Breast epithelium (tissue), 4 donors: ENCODE data around the gene GAS7. TPM values are rescaled to one million over a fixed set of nuclear protein-coding genes. Genes with fewer than 3 reads are reported as not detected.
"Not testable (repeated sequence)": the region's sequence is repeated elsewhere in the genome, so short reads cannot be mapped to it uniquely, and the experiment has no call there.

Experiments used
- DNase-seq, 2 donors: peaks; one replicate each; pipeline ENCODE4 v3.0.0-alpha.2; 2019; ENCODE audit warnings: low spot score in 2 of 2
- H3K27ac ChIP-seq, 2 donors: fragments of 200-600 bp; sonication (generic) in 1 of 2; one replicate each; pipeline ENCODE4 v1.5.1; 2016 to 2019; ENCODE audit warnings: mild to moderate bottlenecking in 1 of 2
- H3K27me3 ChIP-seq, 2 donors: fragments of 200-600 bp; sonication (generic) in 1 of 2; one replicate each; pipeline versions ENCODE4 v1.5.1 to v1.6.0; 2017 to 2019; ENCODE audit warnings: control low read depth in 1 of 2, mild to moderate bottlenecking in 1 of 2
- H3K36me3 ChIP-seq: fragments of 200-600 bp; one replicate; pipeline ENCODE4 v1.5.1; 2019
- H3K4me1 ChIP-seq, 2 donors: fragments of 200-600 bp; sonication (generic); one replicate each; pipeline ENCODE4 v1.5.1; 2016 to 2019; ENCODE audit warnings: control low read depth in 1 of 2
- H3K4me3 ChIP-seq, 3 donors: fragments of 200-600 bp; sonication (generic); 1 replicate in 2 of 3; 2 replicates in 1 of 3; pipeline ENCODE4 v1.5.1; 2016 to 2019; ENCODE audit warnings: mild to moderate bottlenecking in 3 of 3, moderate library complexity in 2 of 3
- H3K9me3 ChIP-seq, 2 donors: fragments of 200-600 bp; sonication (generic) in 1 of 2; one replicate each; pipeline ENCODE4 v1.5.1; 2016 to 2019; ENCODE audit warnings: control low read depth in 1 of 2
- POLR2A ChIP-seq: fragments of 450-650 bp; IDR thresholded peaks from one replicate; pipeline ENCODE4 v1.6.1; 2016; ENCODE audit warnings: antibody characterized with exemption, mild to moderate bottlenecking, moderate library complexity
- POLR2AphosphoS5 ChIP-seq, 3 donors: sonication (generic); formaldehyde crosslinking; IDR thresholded peaks; one replicate each; pipeline ENCODE4 v1.6.1; 2017; ENCODE audit warnings: antibody characterized with exemption in 3 of 3
- intact Hi-C: fragments of 100-400 bp; cut with DNase I; formaldehyde crosslinking; loops from one replicate; pipeline ENCODE4 v1.15.1; 2023; ENCODE audit warnings: low total_unique reads
- total RNA-seq, 3 donors: library from RNA; depleted of rRNA; stranded (reverse); fragments of >200 nt; gene quantifications; one replicate each; pipeline ENCODE4 v1.1.0, GENCODE V29; 2016
- TF ChIP-seq, protein P1 (sequence below), 3 donors: fragments of 450-650 bp; IDR thresholded peaks; one replicate each; pipeline ENCODE4 v1.5.1; 2016 to 2017; ENCODE audit warnings: antibody characterized with exemption in 3 of 3, mild to moderate bottlenecking in 3 of 3, moderate library complexity in 3 of 3

Gene GAS7
- total RNA-seq, 3 donors from 2014 or later: 21.8 to 62.2 (median 33.4) TPM

DNA sequence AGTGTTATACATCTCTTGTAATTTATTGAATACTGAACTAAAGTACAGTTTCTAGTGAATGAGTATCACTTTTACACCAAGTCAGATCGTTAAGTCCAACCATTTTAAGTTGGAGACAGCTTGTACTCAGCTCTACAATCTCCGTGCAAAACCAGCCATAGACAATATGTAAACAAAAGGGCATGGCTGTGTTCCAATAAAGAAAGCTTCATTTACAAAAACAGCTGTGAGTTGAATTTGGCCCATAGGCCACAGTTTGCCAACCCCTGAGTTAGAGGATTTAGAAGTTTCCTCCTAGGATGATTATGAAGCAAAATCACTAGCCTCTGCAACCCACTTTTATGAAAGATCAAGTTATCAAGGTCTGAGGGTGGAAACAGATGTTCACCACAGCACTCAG, 187.7 kb downstream of the GAS7 start:
- Histone ChIP-seq H3K36me3 (no peaks in the 10 kb centered on the region), H3K27me3 (no peaks in the 10 kb centered on the region), H3K27ac (no peak overlapping the region), H3K9me3 (no peaks in the 10 kb centered on the region), H3K4me3 (no peak overlapping the region), H3K4me1 (no peaks in the 10 kb centered on the region)
- intact Hi-C loops: no loop called here
- no peak for DNase-seq
- TF ChIP-seq, protein P1, sequence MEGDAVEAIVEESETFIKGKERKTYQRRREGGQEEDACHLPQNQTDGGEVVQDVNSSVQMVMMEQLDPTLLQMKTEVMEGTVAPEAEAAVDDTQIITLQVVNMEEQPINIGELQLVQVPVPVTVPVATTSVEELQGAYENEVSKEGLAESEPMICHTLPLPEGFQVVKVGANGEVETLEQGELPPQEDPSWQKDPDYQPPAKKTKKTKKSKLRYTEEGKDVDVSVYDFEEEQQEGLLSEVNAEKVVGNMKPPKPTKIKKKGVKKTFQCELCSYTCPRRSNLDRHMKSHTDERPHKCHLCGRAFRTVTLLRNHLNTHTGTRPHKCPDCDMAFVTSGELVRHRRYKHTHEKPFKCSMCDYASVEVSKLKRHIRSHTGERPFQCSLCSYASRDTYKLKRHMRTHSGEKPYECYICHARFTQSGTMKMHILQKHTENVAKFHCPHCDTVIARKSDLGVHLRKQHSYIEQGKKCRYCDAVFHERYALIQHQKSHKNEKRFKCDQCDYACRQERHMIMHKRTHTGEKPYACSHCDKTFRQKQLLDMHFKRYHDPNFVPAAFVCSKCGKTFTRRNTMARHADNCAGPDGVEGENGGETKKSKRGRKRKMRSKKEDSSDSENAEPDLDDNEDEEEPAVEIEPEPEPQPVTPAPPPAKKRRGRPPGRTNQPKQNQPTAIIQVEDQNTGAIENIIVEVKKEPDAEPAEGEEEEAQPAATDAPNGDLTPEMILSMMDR (IDR thresholded peaks at IDR 0.05): no peak
- TF ChIP-seq POLR2A: no peak
- TF ChIP-seq POLR2AphosphoS5 (IDR thresholded peaks at IDR 0.05): no peak

DNA sequence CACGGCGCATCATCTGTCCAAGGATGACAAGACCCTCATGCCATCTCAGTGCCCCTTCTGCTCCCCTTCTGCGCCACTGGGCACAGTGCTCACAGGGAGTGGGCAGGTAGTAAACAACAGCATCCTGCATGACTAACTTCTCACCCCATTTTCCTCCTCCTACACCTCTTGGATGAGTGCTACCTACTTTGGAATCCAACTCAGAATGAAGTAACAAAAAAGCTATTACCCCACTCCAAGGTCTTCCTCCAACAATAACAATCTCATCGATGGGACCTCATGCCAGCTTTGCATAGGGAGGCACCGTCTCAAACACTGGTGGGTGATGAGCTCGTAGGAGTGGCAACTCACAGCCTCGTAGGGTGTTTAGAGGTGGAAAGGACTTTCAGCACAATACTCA, 194.7 kb downstream of the GAS7 start:
- no peaks in the 10 kb centered on the region for H3K36me3 ChIP-seq
- intact Hi-C loops: no loop called here
- peak overlapping the region in 1 of 2 donors; percentile 54 for H3K27ac ChIP-seq
- H3K9me3 ChIP-seq: no peaks in the 10 kb centered on the region
- no peaks in the 10 kb centered on the region for H3K4me1 ChIP-seq
- H3K27me3 ChIP-seq: no peaks in the 10 kb centered on the region
- no peak for TF ChIP-seq POLR2AphosphoS5 (IDR thresholded peaks at IDR 0.05)
- TF ChIP-seq, protein P1 (IDR thresholded peaks at IDR 0.05): no peak
- no peak for TF ChIP-seq POLR2A
- no peak for DNase-seq
- H3K4me3 ChIP-seq: no peak overlapping the region

DNA sequence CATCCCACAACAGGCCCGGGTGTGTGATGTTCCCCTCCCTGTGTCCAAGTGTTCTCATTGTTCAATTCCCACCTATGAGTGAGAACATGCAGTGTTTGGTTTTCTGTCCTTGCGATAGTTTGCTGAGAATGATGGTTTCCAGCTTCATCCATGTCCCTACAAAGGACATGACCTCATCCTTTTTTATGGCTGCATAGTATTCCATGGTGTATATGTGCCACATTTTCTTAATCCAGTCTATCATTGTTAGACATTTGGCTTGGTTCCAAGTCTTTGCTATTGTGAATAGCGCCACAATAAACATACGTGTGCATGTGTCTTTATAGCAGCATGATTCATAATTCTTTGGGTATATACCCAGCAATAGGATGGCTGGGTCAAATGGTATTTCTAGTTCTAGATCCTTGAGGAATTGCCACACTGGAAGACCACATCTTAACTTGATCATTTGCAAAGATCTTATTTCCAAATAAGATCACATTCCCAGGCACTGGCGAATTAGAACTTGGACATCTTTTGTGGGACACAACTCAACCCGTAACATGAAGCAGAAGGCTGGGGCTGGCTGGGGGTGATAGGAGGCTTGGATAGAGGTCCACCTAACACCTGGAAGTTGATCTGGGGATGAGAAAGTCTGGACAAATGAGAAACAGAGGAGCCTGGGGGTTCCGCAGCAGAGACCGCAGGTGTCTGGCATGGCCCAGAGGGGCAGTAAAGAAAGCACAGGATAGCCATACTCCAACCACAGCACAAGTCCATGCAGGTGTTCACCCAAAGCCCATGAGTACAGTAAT, 195.6 kb downstream of the GAS7 start:
- intact Hi-C loops: not testable (repeated sequence)

DNA sequence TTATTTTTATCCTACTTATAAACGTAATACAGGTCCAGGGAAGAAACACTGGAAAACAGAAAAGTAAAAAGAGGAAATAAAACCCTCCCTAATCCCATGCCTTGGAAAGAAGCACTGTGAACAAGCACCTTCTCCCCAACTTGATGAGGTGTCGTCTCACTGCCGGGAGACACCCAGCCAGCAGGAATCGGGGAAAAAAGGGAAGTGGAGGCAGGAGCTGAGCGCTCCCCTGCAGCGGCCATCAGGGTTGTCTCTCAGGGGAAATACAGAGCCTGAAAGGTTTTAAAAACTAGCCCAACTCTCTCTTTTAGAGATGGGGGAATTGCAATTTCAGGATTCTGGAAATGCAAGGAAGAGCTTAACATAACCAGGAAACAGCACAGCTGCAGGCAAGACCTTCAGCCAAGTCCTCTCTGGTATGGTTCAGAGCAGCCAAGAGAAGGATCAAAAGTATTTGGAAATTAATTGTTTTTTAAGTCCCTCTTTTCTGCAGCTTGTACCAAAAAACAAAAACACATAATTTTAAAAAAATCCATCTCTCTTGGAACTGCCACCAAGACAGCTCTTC, 197.0 kb downstream of the GAS7 start:
- Histone ChIP-seq H3K36me3 (no peaks in the 10 kb centered on the region), H3K4me1 (no peaks in the 10 kb centered on the region), H3K4me3 (no peak overlapping the region), H3K9me3 (no peaks in the 10 kb centered on the region), H3K27me3 (no peaks in the 10 kb centered on the region), H3K27ac (peak overlapping the region in 1 of 2 donors; percentile 48)
- intact Hi-C loops: no loop called here
- no peak for DNase-seq
- TF ChIP-seq, protein P1 (IDR thresholded peaks at IDR 0.05): no peak
- no peak for TF ChIP-seq POLR2A
- no peak for TF ChIP-seq POLR2AphosphoS5 (IDR thresholded peaks at IDR 0.05)

More for the DNA sequence above, 195.6 kb downstream of the GAS7 start:
- H3K4me1 ChIP-seq, H3K27me3 ChIP-seq, DNase-seq, H3K9me3 ChIP-seq, H3K27ac ChIP-seq, H3K4me3 ChIP-seq, H3K36me3 ChIP-seq: not testable (repeated sequence)

DNA sequence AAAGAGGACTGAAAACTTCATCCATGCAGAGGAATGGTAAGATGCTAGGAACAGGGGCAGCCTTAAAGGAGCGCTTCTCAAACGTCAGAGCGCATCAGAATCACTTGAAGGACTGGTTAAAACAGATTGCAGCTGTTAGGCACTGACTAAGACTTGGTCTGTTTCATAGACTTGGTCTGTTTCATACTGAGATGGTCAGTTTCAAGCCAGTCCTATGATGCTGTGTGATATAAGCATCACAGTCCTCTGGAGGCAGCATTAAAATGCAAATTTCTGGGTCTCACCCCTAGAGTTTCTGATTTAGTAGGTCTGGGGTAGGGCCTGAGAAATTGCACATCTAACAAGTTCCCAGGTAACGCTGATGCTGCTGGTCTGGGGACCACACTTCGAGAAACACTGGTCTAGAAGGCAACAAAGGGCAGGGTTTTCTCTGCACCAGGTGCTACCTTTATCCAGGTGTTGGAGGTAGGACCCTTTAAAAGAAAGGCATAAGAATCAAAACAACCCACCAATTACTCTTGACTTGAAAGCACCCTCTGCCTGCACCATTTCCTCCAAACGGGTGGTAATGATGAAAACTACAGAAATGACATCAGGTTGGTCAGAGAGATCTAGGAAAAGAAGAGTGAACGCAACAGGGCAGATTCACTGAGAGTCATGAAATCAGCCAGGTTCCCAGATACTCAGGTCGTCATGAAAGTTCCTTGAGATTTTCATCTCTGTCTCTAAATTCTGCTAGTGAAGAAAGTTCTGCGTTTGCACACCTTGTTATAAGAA, 198.3 kb downstream of the GAS7 start:
- no peaks in the 10 kb centered on the region for H3K36me3 ChIP-seq
- intact Hi-C loops: no loop called here
- H3K4me1 ChIP-seq: no peaks in the 10 kb centered on the region
- H3K27ac ChIP-seq: no peak overlapping the region
- no peak overlapping the region for H3K4me3 ChIP-seq
- no peak for TF ChIP-seq POLR2A
- no peaks in the 10 kb centered on the region for H3K9me3 ChIP-seq
- no peak for DNase-seq
- no peaks in the 10 kb centered on the region for H3K27me3 ChIP-seq

DNA sequence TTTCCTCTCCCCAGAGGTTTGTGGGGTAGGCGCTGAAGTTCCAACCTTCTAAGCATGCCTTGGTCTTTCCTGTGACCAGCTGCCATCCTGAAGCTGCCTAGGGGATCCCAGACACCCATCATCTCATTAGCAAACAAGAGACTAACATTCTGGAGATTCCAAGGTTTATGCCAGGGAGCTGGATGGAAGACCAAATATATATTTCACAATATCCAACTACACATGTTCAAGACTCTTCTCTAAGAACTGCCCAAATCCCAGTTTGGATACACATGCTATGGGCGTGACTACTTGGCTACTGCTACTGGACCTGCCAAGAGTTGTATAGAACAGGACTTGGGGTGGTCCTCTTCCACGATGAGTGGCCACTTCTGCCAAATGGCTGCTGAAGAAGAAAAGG, 200.3 kb downstream of the GAS7 start:
- Histone ChIP-seq H3K9me3 (no peaks in the 10 kb centered on the region), H3K36me3 (no peaks in the 10 kb centered on the region), H3K4me1 (no peaks in the 10 kb centered on the region), H3K27me3 (no peaks in the 10 kb centered on the region), H3K27ac (no peak overlapping the region), H3K4me3 (no peak overlapping the region)
- TF ChIP-seq, protein P1 (IDR thresholded peaks at IDR 0.05): no peak
- no peak for TF ChIP-seq POLR2A
- TF ChIP-seq POLR2AphosphoS5 (IDR thresholded peaks at IDR 0.05): no peak
- DNase-seq: no peak
- intact Hi-C loops: no loop called here
